Muscle layer of duodenum (tissue), 2 donors: ENCODE data around the gene FGFR3.

ENCODE experiments used
- H3K27ac ChIP-seq: one replicate; pipeline ENCODE4 v1.7.0; 2013; ENCODE audit warnings: mild to moderate bottlenecking, low read length
- H3K27me3 ChIP-seq: one replicate; pipeline ENCODE4 v1.7.0; 2013; ENCODE audit warnings: low read depth, mild to moderate bottlenecking, control low read depth, low read length
- H3K36me3 ChIP-seq, 2 donors: one replicate each; pipeline ENCODE4 v1.7.0; 2013; ENCODE audit warnings: low read length in 2 of 2, control low read depth in 1 of 2, mild to moderate bottlenecking in 1 of 2; ENCODE audit not compliant: insufficient read depth in 2 of 2, control insufficient read depth in 1 of 2
- H3K4me1 ChIP-seq, 2 donors: one replicate each; pipeline ENCODE4 v1.7.0; 2013; ENCODE audit warnings: low read length in 2 of 2, mild to moderate bottlenecking in 2 of 2, control low read depth in 1 of 2, moderate library complexity in 1 of 2; ENCODE audit not compliant: insufficient read depth in 2 of 2, control insufficient read depth in 1 of 2
- H3K4me3 ChIP-seq, 2 donors: one replicate each; pipeline ENCODE4 v1.7.0; 2013; ENCODE audit warnings: low read length in 2 of 2, low read depth in 1 of 2, mild to moderate bottlenecking in 1 of 2
- H3K9me3 ChIP-seq, 2 donors: one replicate each; pipeline ENCODE4 v1.7.0; 2013; ENCODE audit warnings: low read length in 2 of 2, control low read depth in 1 of 2, mild to moderate bottlenecking in 1 of 2; ENCODE audit not compliant: control insufficient read depth in 1 of 2
- donor health status: healthy.

FGFR3 gene

GRCh38 chr4:1819284-1819683, 26.2 kb downstream of the FGFR3 start:
- Histone ChIP-seq H3K27me3 (no peaks in the 10 kb centered on the region), H3K9me3 (no peaks in the 10 kb centered on the region), H3K4me3 (no peak overlapping the region), H3K27ac (no peak overlapping the region), H3K4me1 (no peaks in the 10 kb centered on the region), H3K36me3 (peaks cover 25 to 88% of the 10 kb centered on the region in 2 donors)

GRCh38 chr4:1819816-1820215, 26.7 kb downstream of the FGFR3 start:
- no peaks in the 10 kb centered on the region for H3K9me3 ChIP-seq
- no peak overlapping the region for H3K4me3 ChIP-seq
- H3K4me1 ChIP-seq, result no peaks in the 10 kb centered on the region
- no peak overlapping the region for H3K27ac ChIP-seq
- H3K36me3 ChIP-seq, result peaks cover 25 to 88% of the 10 kb centered on the region in 2 donors
- no peaks in the 10 kb centered on the region for H3K27me3 ChIP-seq

DNA sequence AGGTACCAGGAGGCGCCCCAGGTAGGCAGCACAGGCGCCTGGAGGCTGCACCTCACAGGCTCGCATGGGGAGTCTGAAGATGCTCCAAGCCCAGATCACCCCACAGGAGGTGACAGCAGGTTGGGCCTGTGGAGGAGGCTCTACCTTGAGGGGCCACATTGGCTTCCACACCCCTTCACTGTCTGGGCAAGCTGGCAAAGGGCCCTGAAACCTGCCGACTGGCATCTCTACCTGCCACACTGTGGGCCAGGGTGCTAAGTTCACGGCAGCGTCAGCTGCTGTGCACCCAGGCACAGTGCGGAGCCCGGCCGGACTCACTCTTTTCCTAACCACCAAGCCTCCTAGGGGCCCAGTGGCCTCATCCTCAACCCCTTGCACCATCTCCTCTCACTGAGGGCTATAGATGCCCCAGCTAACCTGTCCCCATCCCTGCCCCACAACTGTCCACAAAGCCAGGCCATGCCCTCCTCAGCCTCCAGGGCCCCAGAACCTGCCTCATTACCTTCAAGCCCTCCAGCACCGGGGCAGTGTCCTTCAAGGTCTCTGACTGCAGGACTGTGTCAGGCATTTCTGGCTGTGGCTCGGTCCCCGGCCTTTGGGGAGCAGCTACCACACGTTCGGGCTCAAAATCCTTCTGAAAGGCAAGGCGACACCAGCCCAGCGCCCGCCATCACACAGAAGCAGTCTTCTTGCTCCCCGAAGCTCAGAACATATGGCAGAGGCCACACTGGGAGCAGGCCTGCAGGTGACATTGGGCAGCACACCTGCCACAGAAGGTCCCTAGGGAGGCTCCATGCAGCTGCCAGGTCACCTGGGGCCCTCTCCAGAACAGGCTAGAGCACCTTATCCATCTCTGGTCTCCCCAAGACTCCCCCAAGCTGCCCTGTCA, 28.8 kb downstream of the FGFR3 start:
- H3K9me3 ChIP-seq, result no peaks in the 10 kb centered on the region
- H3K36me3 ChIP-seq, result peaks cover 30 to 87% of the 10 kb centered on the region in 2 donors
- H3K27me3 ChIP-seq, result no peaks in the 10 kb centered on the region
- no peaks in the 10 kb centered on the region for H3K4me1 ChIP-seq
- no peak overlapping the region for H3K27ac ChIP-seq
- H3K4me3 ChIP-seq, result no peak overlapping the region

- no peaks in the 10 kb centered on the region for H3K27me3 ChIP-seq
- H3K9me3 ChIP-seq, result no peaks in the 10 kb centered on the region
- H3K36me3 ChIP-seq, result peaks cover 30 to 84% of the 10 kb centered on the region in 2 donors
- no peaks in the 10 kb centered on the region for H3K4me1 ChIP-seq
- H3K4me3 ChIP-seq, result no peak overlapping the region
- no peak overlapping the region for H3K27ac ChIP-seq
Measured at GRCh38 chr4:1822568-1823544, 29.8 kb downstream of the FGFR3 start.

GRCh38 chr4:1823545-1823932, 30.4 kb downstream of the FGFR3 start:
- Histone ChIP-seq H3K27me3 (no peaks in the 10 kb centered on the region), H3K4me1 (no peaks in the 10 kb centered on the region), H3K27ac (no peak overlapping the region), H3K9me3 (no peaks in the 10 kb centered on the region), H3K4me3 (no peak overlapping the region), H3K36me3 (peaks cover 30 to 77% of the 10 kb centered on the region in 2 donors)

DNA sequence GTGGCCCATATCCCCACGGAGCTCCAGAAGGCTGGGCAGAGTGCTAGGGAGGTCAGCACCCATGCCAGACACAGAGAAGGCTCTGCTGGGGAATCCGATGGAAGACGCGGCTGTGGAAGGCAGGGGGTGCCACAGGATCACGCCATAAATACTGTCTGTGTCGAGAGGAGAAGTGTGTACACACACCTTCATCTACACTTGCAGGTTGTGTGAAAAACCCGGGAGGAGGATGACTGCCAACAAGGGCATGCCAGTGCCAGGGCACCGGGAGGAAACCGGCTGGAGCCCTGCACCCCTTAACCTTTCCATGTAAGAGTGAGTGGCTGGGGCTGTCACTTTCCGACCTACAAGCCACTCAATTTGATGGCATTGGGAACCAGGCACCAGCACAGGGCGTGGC, 31.7 kb downstream of the FGFR3 start:
- no peaks in the 10 kb centered on the region for H3K4me1 ChIP-seq
- H3K36me3 ChIP-seq, result peaks cover 30 to 65% of the 10 kb centered on the region in 2 donors
- H3K4me3 ChIP-seq, result no peak overlapping the region
- no peaks in the 10 kb centered on the region for H3K9me3 ChIP-seq
- no peaks in the 10 kb centered on the region for H3K27me3 ChIP-seq
- H3K27ac ChIP-seq, result no peak overlapping the region

- H3K4me1 ChIP-seq, result no peaks in the 10 kb centered on the region
- no peak overlapping the region for H3K27ac ChIP-seq
- H3K36me3 ChIP-seq, result peaks cover 27 to 59% of the 10 kb centered on the region in 2 donors
Measured at GRCh38 chr4:1825326-1825725, 32.2 kb downstream of the FGFR3 start.

DNA sequence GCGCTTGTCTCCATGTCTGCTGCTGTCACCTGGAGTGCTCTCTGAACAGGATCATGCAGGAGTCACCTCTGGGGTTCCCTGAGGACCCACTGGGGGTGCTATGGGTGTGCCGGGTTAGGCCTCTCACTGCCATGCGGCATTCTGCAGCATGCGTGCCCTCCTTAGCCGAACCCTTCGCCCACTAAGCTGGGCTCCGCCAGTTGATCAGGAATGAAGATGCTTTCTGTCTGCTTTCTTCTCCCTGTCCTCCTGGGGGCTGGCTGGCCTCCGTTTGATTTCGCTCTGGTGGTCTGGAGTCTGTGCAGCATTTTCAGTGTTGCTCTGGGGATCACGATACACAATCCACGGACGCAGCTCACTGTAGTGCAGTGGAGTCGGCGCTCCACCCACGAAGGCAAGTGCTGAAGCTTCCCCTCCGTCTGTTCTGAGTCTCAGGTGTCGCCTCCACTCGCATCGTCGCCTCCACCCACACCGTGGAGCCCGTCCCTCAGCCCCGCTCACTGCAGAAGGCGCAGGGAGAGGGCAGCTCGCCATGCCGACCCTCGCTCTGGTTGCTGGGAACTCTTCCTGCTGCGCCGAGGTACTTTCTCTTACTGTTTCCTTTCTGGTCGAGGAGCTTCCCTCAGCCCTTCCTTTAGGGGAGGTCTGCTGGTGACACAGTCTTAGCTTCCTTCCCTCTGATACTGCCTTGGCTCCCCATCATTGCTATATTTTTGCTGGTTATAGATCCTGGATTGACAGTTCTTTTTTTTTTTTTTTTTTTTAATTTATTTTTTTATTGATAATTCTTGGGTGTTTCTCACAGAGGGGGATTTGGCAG, 33.6 kb downstream of the FGFR3 start:
- no peaks in the 10 kb centered on the region for H3K9me3 ChIP-seq
- no peak overlapping the region for H3K27ac ChIP-seq
- H3K4me1 ChIP-seq, result no peaks in the 10 kb centered on the region
- peaks cover 31 to 63% of the 10 kb centered on the region in 2 donors for H3K36me3 ChIP-seq
- no peaks in the 10 kb centered on the region for H3K27me3 ChIP-seq
- no peak overlapping the region for H3K4me3 ChIP-seq

More at GRCh38 chr4:1825326-1825725, 32.2 kb downstream of the FGFR3 start:
- Histone ChIP-seq H3K4me3 (no peak overlapping the region), H3K27me3 (no peaks in the 10 kb centered on the region), H3K9me3 (no peaks in the 10 kb centered on the region)

DNA sequence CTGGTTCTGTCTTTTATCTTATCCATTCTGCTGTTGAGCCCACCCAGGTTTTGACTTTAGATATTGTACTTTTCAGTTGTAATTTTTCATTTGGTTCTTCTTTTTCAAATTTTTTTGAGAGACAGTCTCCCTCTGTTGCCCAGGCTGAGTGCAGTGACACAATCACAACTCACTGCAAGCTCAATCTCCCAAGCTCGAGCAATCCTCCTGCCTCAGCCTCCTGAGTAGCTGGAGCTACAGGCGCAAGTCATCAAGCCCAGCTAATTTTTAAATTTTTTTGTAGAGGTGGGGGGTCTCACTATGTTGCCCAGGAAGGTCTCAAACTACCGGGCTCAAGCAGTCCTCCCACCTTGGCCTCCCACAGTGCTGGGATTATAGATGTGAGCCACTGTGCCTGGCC, 37.1 kb downstream of the FGFR3 start:
- Histone ChIP-seq H3K4me3 (no peak overlapping the region), H3K27ac (no peak overlapping the region), H3K36me3 (peaks cover 29 to 61% of the 10 kb centered on the region in 2 donors), H3K4me1 (no peaks in the 10 kb centered on the region), H3K27me3 (no peaks in the 10 kb centered on the region), H3K9me3 (no peaks in the 10 kb centered on the region)

GRCh38 chr4:1830642-1831228, 37.6 kb downstream of the FGFR3 start:
- H3K9me3 ChIP-seq, result no peaks in the 10 kb centered on the region
- no peak overlapping the region for H3K4me3 ChIP-seq
- H3K27me3 ChIP-seq, result no peaks in the 10 kb centered on the region
- peaks cover 29 to 62% of the 10 kb centered on the region in 2 donors for H3K36me3 ChIP-seq
- no peak overlapping the region for H3K27ac ChIP-seq
- H3K4me1 ChIP-seq, result no peaks in the 10 kb centered on the region
